SK-N-SH treated with all-trans-retinoic acid at 6 μM for 48 hours (cell line): Measurements from ENCODE around the gene ZNF519.

Source experiments
- ATAC-seq: fragments of 200-7000 bp; cut with Tn5 transposase; 3 replicates; pipeline ENCODE4 v1.9.1; 2020; ENCODE audit warnings: mild to moderate bottlenecking, moderate library complexity
- ARNTL ChIP-seq: fragments of 450-650 bp; formaldehyde crosslinking; IDR thresholded peaks from 2 replicates; pipeline ENCODE4 v1.5.0; 2020; ENCODE audit warnings: low read depth, mild to moderate bottlenecking, moderate library complexity, borderline replicate concordance
- BACH2 ChIP-seq: fragments of 250-450 bp; sonication (Bioruptor Pico); IDR thresholded peaks from 2 replicates; pipeline ENCODE4 v1.9.0; 2021; ENCODE audit warnings: mild to moderate bottlenecking, borderline replicate concordance
- CSDC2 ChIP-seq: fragments of 250-450 bp; sonication (Bioruptor Pico); IDR thresholded peaks from 2 replicates; pipeline ENCODE4 v1.5.0; 2020; ENCODE audit warnings: mild to moderate bottlenecking, moderate library complexity
- ESRRG ChIP-seq: fragments of 250-450 bp; sonication (Bioruptor Pico); IDR thresholded peaks from 2 replicates; pipeline ENCODE4 v1.6.1; 2021; ENCODE audit warnings: mild to moderate bottlenecking
- GLIS3 ChIP-seq: fragments of 250-450 bp; sonication (Bioruptor Pico); IDR thresholded peaks from 2 replicates; pipeline ENCODE4 v1.5.0; 2020; ENCODE audit warnings: mild to moderate bottlenecking, moderate library complexity
- ISL1 ChIP-seq: fragments of 250-450 bp; sonication (Bioruptor Pico); IDR thresholded peaks from 2 replicates; pipeline ENCODE4 v2.1.2; 2022; ENCODE audit warnings: mild to moderate bottlenecking, moderate library complexity
- OSR1 ChIP-seq: fragments of 250-450 bp; sonication (Bioruptor Pico); IDR thresholded peaks from 2 replicates; pipeline ENCODE4 v1.8.0; 2022; ENCODE audit warnings: moderate library complexity, mild to moderate bottlenecking, inconsistent platforms
- RARB ChIP-seq: fragments of 250-450 bp; sonication (Bioruptor Pico); IDR thresholded peaks from 2 replicates; pipeline ENCODE4 v1.8.0; 2021; ENCODE audit warnings: mild to moderate bottlenecking, moderate library complexity
- SNAI2 ChIP-seq: fragments of 250-450 bp; sonication (Bioruptor Pico); IDR thresholded peaks from 2 replicates; pipeline ENCODE4 v1.5.0; 2020; ENCODE audit warnings: mild to moderate bottlenecking, moderate library complexity
- TCF4 ChIP-seq: fragments of 250-450 bp; sonication (Bioruptor Pico); IDR thresholded peaks from 2 replicates; pipeline ENCODE4 v1.8.0; 2021; ENCODE audit warnings: mild to moderate bottlenecking, moderate library complexity, borderline replicate concordance
- TOX ChIP-seq: fragments of 250-450 bp; sonication (Bioruptor Pico); IDR thresholded peaks from 2 replicates; pipeline ENCODE4 v1.8.0; 2021; ENCODE audit warnings: mild to moderate bottlenecking, moderate library complexity, borderline replicate concordance
- ZC3H10 ChIP-seq: fragments of 250-450 bp; sonication (Bioruptor Pico); IDR thresholded peaks from 2 replicates; pipeline ENCODE4 v1.5.1; 2021; ENCODE audit warnings: mild to moderate bottlenecking, moderate library complexity
- ZFP30 ChIP-seq: fragments of 450-650 bp; formaldehyde crosslinking; IDR thresholded peaks from 2 replicates; pipeline ENCODE4 v1.5.0; 2022; ENCODE audit warnings: mild to moderate bottlenecking, moderate library complexity
- ZNF565 ChIP-seq: fragments of 450-650 bp; formaldehyde crosslinking; conservative IDR thresholded peaks from 2 replicates; pipeline ENCODE4 v1.5.0; 2020; ENCODE audit warnings: low read depth, mild to moderate bottlenecking, moderate library complexity
- ZNF8 ChIP-seq: fragments of 450-650 bp; formaldehyde crosslinking; IDR thresholded peaks from 2 replicates; pipeline ENCODE4 v1.5.0; 2020; ENCODE audit warnings: mild to moderate bottlenecking, moderate library complexity
- TF ChIP-seq, protein P1 (sequence below): fragments of 250-450 bp; sonication (Bioruptor Pico); IDR thresholded peaks from 2 replicates; pipeline ENCODE4 v1.5.0; 2020; ENCODE audit warnings: mild to moderate bottlenecking, moderate library complexity
- TF ChIP-seq, protein P2 (sequence below): fragments of 250-450 bp; sonication (Bioruptor Pico); IDR thresholded peaks from 2 replicates; pipeline ENCODE4 v1.5.1; 2021; ENCODE audit warnings: mild to moderate bottlenecking, moderate library complexity
- TF ChIP-seq, protein P3 (sequence below): fragments of 250-450 bp; sonication (Bioruptor Pico); IDR thresholded peaks from 2 replicates; pipeline ENCODE4 v1.8.0; 2021; ENCODE audit warnings: low read depth, mild to moderate bottlenecking, moderate library complexity, borderline replicate concordance
- TF ChIP-seq, protein P4 (sequence below): fragments of 250-450 bp; sonication (Bioruptor Pico); IDR thresholded peaks from 2 replicates; pipeline ENCODE4 v1.5.1; 2020; ENCODE audit warnings: low read depth, mild to moderate bottlenecking, moderate library complexity

The ZNF519 gene

DNA sequence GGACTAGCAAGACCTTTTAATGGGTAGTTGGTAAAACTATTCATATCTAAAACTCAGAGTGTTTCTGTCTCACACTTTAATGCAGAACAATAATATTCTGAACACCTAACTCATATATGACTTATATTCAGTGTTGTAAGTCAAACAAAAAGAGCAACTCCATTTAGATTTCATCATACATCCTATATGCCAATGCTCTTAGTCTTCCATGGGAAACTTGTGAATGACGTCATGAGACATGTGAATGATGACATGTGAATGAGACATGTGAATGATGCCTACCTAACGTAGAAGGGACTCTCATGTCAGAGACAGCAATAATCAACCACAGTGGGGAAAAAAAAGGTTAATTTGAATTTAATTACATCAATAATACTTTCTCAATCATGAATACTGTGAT lies 28.0 kb downstream of the ZNF519 start:
- TF ChIP-seq RARB (CRISPR knock-in tag) (no peak), OSR1 (CRISPR knock-in tag) (no peak), TCF4 (no peak), ESRRG (CRISPR knock-in tag) (no peak)
- TF ChIP-seq, protein P1, sequence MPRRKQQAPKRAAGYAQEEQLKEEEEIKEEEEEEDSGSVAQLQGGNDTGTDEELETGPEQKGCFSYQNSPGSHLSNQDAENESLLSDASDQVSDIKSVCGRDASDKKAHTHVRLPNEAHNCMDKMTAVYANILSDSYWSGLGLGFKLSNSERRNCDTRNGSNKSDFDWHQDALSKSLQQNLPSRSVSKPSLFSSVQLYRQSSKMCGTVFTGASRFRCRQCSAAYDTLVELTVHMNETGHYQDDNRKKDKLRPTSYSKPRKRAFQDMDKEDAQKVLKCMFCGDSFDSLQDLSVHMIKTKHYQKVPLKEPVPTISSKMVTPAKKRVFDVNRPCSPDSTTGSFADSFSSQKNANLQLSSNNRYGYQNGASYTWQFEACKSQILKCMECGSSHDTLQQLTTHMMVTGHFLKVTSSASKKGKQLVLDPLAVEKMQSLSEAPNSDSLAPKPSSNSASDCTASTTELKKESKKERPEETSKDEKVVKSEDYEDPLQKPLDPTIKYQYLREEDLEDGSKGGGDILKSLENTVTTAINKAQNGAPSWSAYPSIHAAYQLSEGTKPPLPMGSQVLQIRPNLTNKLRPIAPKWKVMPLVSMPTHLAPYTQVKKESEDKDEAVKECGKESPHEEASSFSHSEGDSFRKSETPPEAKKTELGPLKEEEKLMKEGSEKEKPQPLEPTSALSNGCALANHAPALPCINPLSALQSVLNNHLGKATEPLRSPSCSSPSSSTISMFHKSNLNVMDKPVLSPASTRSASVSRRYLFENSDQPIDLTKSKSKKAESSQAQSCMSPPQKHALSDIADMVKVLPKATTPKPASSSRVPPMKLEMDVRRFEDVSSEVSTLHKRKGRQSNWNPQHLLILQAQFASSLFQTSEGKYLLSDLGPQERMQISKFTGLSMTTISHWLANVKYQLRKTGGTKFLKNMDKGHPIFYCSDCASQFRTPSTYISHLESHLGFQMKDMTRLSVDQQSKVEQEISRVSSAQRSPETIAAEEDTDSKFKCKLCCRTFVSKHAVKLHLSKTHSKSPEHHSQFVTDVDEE: no peak
- TF ChIP-seq, protein P2, sequence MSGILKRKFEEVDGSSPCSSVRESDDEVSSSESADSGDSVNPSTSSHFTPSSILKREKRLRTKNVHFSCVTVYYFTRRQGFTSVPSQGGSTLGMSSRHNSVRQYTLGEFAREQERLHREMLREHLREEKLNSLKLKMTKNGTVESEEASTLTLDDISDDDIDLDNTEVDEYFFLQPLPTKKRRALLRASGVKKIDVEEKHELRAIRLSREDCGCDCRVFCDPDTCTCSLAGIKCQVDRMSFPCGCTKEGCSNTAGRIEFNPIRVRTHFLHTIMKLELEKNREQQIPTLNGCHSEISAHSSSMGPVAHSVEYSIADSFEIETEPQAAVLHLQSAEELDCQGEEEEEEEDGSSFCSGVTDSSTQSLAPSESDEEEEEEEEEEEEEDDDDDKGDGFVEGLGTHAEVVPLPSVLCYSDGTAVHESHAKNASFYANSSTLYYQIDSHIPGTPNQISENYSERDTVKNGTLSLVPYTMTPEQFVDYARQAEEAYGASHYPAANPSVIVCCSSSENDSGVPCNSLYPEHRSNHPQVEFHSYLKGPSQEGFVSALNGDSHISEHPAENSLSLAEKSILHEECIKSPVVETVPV: no peak
- ATAC-seq: no peak

DNA sequence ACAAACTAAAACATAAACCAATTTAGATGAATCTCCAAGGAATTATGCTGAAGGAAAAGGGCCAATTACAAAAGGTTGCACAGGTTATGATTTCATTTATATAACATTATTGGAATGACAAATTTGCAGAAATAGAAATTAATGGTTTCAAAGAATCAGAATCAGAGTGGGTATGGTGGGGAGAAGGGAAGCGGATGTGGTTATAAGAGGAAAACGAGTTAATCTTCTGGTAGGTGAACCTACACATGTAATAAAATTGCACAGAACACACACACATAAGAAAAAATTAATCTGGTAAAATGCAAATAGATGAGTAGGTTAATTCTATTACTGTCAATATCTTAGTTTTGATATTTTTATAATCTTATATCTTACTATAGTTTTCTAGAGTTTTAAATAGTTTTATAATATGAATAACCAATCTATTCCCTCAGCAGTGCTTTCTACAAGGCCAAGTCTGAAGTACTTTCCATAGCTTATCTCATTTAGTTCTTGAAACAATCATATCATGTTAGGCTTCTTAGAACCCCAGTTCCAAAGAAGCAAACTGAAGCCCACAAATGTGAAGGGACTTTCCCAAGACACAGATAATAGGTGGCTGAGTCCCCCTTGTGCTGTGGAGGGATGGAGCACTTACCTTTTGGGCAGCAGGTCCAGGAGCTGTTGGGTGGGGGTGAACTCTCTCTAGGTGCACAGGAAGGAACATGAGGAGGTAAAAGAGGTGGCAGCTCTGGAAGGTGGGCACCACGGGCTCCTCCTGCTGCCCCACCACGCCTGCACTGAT lies 31.5 kb downstream of the ZNF519 start:
- ATAC-seq: no peak
- TF ChIP-seq SNAI2 (CRISPR knock-in tag) (no peak), ZNF8 (CRISPR knock-in tag) (no peak), BACH2 (no peak), OSR1 (CRISPR knock-in tag) (no peak), ESRRG (CRISPR knock-in tag) (no peak), ZNF565 (CRISPR knock-in tag) (no peak), ZC3H10 (CRISPR knock-in tag) (no peak), TOX (no peak), ZFP30 (CRISPR knock-in tag) (no peak), ARNTL (CRISPR knock-in tag) (no peak), CSDC2 (no peak), ISL1 (CRISPR knock-in tag) (no peak), GLIS3 (no peak), TCF4 (no peak), RARB (CRISPR knock-in tag) (no peak)
- TF ChIP-seq, protein P3, sequence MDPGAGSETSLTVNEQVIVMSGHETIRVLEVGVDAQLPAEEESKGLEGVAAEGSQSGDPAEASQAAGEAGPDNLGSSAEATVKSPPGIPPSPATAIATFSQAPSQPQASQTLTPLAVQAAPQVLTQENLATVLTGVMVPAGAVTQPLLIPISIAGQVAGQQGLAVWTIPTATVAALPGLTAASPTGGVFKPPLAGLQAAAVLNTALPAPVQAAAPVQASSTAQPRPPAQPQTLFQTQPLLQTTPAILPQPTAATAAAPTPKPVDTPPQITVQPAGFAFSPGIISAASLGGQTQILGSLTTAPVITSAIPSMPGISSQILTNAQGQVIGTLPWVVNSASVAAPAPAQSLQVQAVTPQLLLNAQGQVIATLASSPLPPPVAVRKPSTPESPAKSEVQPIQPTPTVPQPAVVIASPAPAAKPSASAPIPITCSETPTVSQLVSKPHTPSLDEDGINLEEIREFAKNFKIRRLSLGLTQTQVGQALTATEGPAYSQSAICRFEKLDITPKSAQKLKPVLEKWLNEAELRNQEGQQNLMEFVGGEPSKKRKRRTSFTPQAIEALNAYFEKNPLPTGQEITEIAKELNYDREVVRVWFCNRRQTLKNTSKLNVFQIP (CRISPR knock-in tag): no peak
- TF ChIP-seq, protein P1: no peak
- TF ChIP-seq, protein P4, sequence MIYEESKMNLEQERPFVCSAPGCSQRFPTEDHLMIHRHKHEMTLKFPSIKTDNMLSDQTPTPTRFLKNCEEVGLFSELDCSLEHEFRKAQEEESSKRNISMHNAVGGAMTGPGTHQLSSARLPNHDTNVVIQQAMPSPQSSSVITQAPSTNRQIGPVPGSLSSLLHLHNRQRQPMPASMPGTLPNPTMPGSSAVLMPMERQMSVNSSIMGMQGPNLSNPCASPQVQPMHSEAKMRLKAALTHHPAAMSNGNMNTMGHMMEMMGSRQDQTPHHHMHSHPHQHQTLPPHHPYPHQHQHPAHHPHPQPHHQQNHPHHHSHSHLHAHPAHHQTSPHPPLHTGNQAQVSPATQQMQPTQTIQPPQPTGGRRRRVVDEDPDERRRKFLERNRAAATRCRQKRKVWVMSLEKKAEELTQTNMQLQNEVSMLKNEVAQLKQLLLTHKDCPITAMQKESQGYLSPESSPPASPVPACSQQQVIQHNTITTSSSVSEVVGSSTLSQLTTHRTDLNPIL: no peak
- TF ChIP-seq, protein P2: no peak
